WERI-Rb-1 (cell line): ENCODE results near the gene RFK.
"Not testable (repeated sequence)": the region's sequence is repeated elsewhere in the genome, so short reads cannot be mapped to it uniquely, and the experiment has no call there.

Experiments used
- DNase-seq: peaks from one replicate; pipeline ENCODE4 v3.0.0-alpha.2; 2020
- H3K27ac ChIP-seq: fragments of 250-450 bp; sonication (Bioruptor Pico); 2 replicates; pipeline ENCODE4 v1.5.1; 2020; ENCODE audit warnings: mild to moderate bottlenecking, moderate library complexity
- H3K27me3 ChIP-seq: fragments of 250-450 bp; sonication (Bioruptor Pico); 2 replicates; pipeline ENCODE4 v1.5.1; 2021; ENCODE audit warnings: mild to moderate bottlenecking, low read depth, moderate library complexity; ENCODE audit not compliant: insufficient read depth, severe bottlenecking
- H3K36me3 ChIP-seq: fragments of 250-450 bp; sonication (Bioruptor Pico); 2 replicates; pipeline ENCODE4 v1.5.1; 2020; ENCODE audit warnings: mild to moderate bottlenecking, moderate library complexity
- H3K4me3 ChIP-seq: 2 replicates; pipeline ENCODE4 v1.5.1; 2011; ENCODE audit warnings: low read depth, mild to moderate bottlenecking, control low read depth, low read length
- H3K9me3 ChIP-seq: fragments of 250-450 bp; sonication (Bioruptor Pico); 2 replicates; pipeline ENCODE4 v1.5.1; 2021; ENCODE audit warnings: mild to moderate bottlenecking, moderate library complexity; ENCODE audit not compliant: severe bottlenecking
- CTCF ChIP-seq: IDR thresholded peaks from 2 replicates; pipeline ENCODE4 v1.5.1; 2011; ENCODE audit warnings: low read depth, mild to moderate bottlenecking, control low read depth, inconsistent platforms, low read length

The RFK gene

GRCh38 chr9:76365028-76365427 is 29.2 kb downstream of the RFK start:
- H3K27ac ChIP-seq, result no peak overlapping the region
- TF ChIP-seq CTCF, result no peak
- H3K4me3 ChIP-seq, result no peak overlapping the region
- no peaks in the 10 kb centered on the region for H3K27me3 ChIP-seq
- no peaks in the 10 kb centered on the region for H3K36me3 ChIP-seq
- no peak for DNase-seq
- H3K9me3 ChIP-seq, result no peaks in the 10 kb centered on the region

- Histone ChIP-seq H3K36me3 (no peaks in the 10 kb centered on the region), H3K4me3 (no peak overlapping the region), H3K9me3 (no peaks in the 10 kb centered on the region), H3K27ac (no peak overlapping the region), H3K27me3 (no peaks in the 10 kb centered on the region)
- no peak for TF ChIP-seq CTCF
- DNase-seq, result no peak
These were observed 31.2 kb downstream of the RFK start for GRCh38 chr9:76363032-76363395.

GRCh38 chr9:76362332-76363031 is 31.7 kb downstream of the RFK start:
- not testable (repeated sequence) for H3K4me3 ChIP-seq, H3K9me3 ChIP-seq, DNase-seq, H3K27me3 ChIP-seq, H3K36me3 ChIP-seq, H3K27ac ChIP-seq

GRCh38 chr9:76359766-76360165 is 34.5 kb downstream of the RFK start:
- Histone ChIP-seq H3K9me3 (no peaks in the 10 kb centered on the region), H3K4me3 (no peak overlapping the region), H3K27me3 (no peaks in the 10 kb centered on the region), H3K27ac (no peak overlapping the region), H3K36me3 (no peaks in the 10 kb centered on the region)
- no peak for DNase-seq
- TF ChIP-seq CTCF, result no peak

- no peak for TF ChIP-seq CTCF
- H3K27me3 ChIP-seq, result no peaks in the 10 kb centered on the region
- no peak for DNase-seq
These were observed 34.9 kb downstream of the RFK start for GRCh38 chr9:76359365-76359764.

GRCh38 chr9:76358628-76359280 is 35.5 kb downstream of the RFK start:
- Histone ChIP-seq H3K36me3 (no peaks in the 10 kb centered on the region), H3K4me3 (no peak overlapping the region), H3K27ac (no peak overlapping the region), H3K9me3 (no peaks in the 10 kb centered on the region), H3K27me3 (no peaks in the 10 kb centered on the region)
- DNase-seq, result no peak
- no peak for TF ChIP-seq CTCF

More at GRCh38 chr9:76359365-76359764, 34.9 kb downstream of the RFK start:
- no peak overlapping the region for H3K27ac ChIP-seq
- no peaks in the 10 kb centered on the region for H3K36me3 ChIP-seq
- H3K9me3 ChIP-seq, result no peaks in the 10 kb centered on the region
- H3K4me3 ChIP-seq, result no peak overlapping the region
